Measurements from ENCODE around the gene SLC7A4.

The SLC7A4 gene

DNA sequence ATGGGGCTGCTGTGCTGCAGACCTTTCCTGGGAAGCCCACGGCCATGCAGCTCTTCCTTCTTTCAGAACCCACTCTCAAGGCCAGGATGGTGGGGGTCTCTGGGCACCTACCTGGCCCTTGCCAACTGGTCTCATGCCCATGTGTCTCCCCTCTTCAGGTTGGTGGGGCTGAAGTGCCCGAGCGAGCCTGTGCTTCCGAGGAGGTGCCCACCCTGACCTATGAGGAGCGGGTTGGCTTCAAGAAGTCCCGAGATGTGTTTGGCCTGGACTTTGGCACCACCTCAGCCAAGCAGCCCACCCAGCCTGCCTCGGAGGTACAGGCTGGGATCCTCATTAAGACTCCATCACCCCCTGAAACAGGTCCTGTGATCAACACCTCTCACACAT lies 40.3 kb downstream of the SLC7A4 start:
- H3K9me3 ChIP-seq (ENCODE audit: control insufficient read depth in 1 of 2, low read length in 2 of 2), result no peaks in the 10 kb centered on the region
- H3K27ac ChIP-seq (ENCODE audit: low read length), result no peak overlapping the region
- no peaks in the 10 kb centered on the region for H3K4me1 ChIP-seq (ENCODE audit: control insufficient read depth in 1 of 2, insufficient read depth in 2 of 2, low read length in 2 of 2)
- no peak overlapping the region for H3K4me3 ChIP-seq (ENCODE audit: low read depth in 1 of 2, low read length in 2 of 2)
- peaks cover 17 to 78% of the 10 kb centered on the region in 2 donors for H3K36me3 ChIP-seq (ENCODE audit: control insufficient read depth in 1 of 2, insufficient read depth in 2 of 2, low read length in 2 of 2)
- H3K27me3 ChIP-seq (ENCODE audit: low read depth, low read length), result no peaks in the 10 kb centered on the region

DNA sequence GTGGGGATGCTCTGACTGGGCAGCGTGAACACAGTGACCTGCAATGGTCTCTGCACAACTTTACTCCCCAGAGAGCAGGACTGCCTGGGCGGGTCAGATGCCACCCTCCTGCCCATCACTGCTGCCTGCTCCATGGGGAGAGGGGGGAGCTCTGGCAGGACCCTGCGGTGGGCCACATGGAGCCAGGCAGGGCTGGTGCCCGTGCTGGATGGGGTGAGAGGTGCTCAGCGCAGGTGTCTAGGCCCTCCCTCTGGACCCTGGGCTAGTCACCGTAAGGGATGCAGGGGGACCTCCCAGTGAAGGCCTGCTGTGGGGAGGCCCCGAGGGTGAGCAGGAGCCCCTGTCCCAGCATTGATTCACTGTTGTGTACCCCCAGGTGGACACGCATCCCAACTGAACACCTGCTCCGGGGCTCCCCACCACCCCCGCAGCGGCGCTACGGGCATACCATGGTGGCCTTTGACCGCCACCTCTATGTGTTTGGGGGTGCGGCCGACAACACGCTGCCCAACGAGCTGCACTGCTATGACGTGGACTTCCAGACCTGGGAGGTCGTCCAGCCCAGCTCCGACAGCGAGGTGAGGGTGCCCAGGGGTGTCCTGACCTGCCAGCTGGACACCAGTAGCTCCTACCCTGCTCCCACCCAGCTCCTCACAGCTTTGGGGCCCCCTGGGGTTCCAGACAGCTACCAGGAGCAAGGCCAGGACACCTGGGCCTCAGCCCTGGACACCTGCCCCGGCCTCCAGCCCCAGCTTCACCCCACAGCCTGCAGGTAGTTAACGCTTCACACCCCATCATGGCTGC lies 40.9 kb downstream of the SLC7A4 start:
- Histone ChIP-seq H3K36me3 (ENCODE audit: control insufficient read depth in 1 of 2, insufficient read depth in 2 of 2, low read length in 2 of 2) (peaks cover 17 to 77% of the 10 kb centered on the region in 2 donors), H3K27ac (ENCODE audit: low read length) (no peak overlapping the region), H3K4me3 (ENCODE audit: low read depth in 1 of 2, low read length in 2 of 2) (no peak overlapping the region), H3K27me3 (ENCODE audit: low read depth, low read length) (no peaks in the 10 kb centered on the region), H3K4me1 (ENCODE audit: control insufficient read depth in 1 of 2, insufficient read depth in 2 of 2, low read length in 2 of 2) (no peaks in the 10 kb centered on the region), H3K9me3 (ENCODE audit: control insufficient read depth in 1 of 2, low read length in 2 of 2) (no peaks in the 10 kb centered on the region)

DNA sequence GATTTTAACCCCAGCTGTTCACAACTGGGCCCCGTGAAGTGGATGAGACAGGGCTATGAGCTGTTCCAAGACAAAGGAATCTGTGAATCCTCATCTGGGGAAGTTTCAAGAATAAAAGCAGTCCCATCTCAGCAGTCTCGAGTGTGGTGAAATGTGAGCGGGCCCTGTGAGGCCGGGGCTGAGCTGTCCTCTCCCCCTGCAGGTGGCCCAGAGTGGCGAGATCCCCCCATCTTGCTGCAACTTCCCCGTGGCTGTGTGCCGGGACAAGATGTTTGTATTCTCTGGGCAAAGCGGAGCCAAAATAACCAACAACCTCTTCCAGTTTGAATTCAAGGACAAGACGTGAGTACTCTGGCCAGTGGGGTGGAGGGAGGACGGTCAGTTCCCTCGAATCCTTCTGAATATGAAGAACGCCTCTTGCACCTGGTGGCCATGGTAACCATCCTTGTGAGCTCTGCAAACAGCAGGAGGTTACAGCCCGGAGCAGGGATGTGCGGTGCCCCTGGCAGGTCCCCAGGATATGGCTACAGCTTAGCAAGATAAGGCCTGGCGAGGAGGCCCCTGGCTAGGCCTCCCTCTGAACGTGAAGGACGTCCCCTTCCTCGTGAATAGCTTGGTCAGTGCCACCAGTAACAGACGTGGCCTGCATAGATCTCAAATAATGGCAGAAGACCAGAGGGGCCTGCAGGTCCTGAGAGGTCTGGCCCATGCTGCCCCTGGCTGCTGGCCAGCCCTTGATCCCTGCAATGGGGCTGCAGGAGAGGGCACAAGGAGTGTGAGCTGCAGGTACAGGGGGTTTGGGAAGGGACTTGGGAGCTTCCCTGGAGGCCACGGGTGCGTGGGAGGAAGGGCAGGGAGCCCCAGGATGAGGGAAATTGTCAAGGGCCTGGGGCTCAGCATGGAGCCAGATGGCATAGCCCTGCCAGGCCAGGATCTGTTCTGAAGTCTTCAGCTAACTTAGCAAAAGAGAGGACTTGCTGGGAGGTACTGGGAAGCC lies 41.9 kb downstream of the SLC7A4 start:
- Histone ChIP-seq H3K36me3 (ENCODE audit: control insufficient read depth in 1 of 2, insufficient read depth in 2 of 2, low read length in 2 of 2) (peaks cover 13 to 75% of the 10 kb centered on the region in 2 donors), H3K27me3 (ENCODE audit: low read depth, low read length) (no peaks in the 10 kb centered on the region), H3K27ac (ENCODE audit: low read length) (no peak overlapping the region), H3K4me3 (ENCODE audit: low read depth in 1 of 2, low read length in 2 of 2) (no peak overlapping the region), H3K4me1 (ENCODE audit: control insufficient read depth in 1 of 2, insufficient read depth in 2 of 2, low read length in 2 of 2) (no peaks in the 10 kb centered on the region), H3K9me3 (ENCODE audit: control insufficient read depth in 1 of 2, low read length in 2 of 2) (no peaks in the 10 kb centered on the region)

DNA sequence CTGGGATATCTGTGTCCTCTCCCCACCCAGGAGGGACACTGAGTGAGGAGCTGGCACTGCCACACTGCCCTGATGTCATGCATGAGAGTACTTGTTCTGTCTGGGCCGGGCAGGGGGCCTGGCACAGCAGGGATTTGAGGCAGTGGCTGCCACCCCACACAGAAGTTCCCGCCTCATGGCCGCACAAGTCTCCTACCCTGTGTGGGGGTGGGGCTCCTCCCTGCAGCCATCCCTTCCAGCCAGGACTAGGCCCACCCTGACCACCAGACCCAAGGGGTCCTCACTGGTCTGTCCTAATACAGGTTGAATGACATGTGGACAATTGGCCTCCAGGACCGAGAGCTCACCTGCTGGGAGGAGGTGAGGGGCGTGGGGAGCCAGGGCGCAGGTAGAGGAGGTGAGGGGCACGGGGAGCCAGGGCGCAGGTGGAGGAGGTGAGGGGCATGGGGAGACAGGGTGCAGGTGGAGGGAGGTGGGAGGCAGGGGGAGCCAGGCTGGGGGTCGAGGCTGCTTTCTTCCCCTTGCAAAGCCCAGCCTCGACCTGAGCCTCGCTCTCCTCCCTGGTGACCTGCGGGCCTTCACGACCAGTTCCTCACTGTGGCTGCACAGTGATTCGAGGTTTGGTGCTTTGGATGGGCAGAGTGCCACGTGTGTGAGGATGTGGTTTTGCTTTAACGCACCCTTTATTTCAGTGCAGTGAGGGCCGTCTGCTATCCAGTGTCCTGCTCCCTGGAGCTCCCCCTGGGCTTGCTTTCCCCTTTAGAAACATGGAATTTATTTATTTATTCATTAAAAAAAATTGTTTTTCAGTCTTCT lies 42.8 kb downstream of the SLC7A4 start:
- Histone ChIP-seq H3K4me3 (ENCODE audit: low read depth in 1 of 2, low read length in 2 of 2) (no peak overlapping the region), H3K4me1 (ENCODE audit: control insufficient read depth in 1 of 2, insufficient read depth in 2 of 2, low read length in 2 of 2) (no peaks in the 10 kb centered on the region), H3K27ac (ENCODE audit: low read length) (no peak overlapping the region), H3K9me3 (ENCODE audit: control insufficient read depth in 1 of 2, low read length in 2 of 2) (no peaks in the 10 kb centered on the region), H3K36me3 (ENCODE audit: control insufficient read depth in 1 of 2, insufficient read depth in 2 of 2, low read length in 2 of 2) (peaks cover 13 to 69% of the 10 kb centered on the region in 2 donors), H3K27me3 (ENCODE audit: low read depth, low read length) (no peaks in the 10 kb centered on the region)

DNA sequence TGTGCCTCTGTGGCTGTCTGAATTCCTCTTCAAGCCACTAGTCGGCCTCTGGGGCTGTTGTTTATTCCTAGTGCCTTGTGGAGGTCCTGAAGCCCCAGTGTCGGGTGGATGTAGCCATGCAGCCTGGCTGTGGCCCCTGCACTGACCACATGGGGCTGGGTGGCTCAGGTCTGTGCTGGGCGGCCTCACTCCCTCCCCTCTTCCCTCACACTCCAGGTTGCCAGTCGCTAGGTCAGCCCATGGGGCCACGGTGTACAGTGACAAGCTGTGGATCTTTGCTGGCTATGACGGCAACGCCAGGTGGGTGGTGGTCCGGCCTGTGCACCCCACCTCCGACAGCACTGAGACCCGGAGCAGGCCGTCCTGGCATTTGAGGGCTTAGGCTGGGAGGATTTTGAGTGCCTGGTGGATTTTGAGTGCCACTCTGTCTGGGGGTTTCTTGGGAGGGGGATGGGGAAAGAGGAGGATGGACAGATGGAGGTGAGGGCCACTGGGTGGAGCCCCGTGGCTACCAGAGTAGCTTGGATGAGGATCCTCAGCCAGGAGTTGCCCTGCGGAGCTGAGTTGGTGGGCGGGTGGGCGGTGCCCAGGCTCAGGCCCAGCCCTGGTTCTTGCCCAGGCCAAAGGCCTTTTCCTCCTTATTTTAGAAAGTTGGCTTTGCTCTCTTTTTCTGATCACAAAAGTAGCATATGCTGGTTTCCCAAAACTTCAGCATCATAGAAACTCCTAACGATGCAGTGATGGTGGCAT lies 43.6 kb downstream of the SLC7A4 start:
- no peak overlapping the region for H3K4me3 ChIP-seq (ENCODE audit: low read depth in 1 of 2, low read length in 2 of 2)
- no peak overlapping the region for H3K27ac ChIP-seq (ENCODE audit: low read length)
- H3K27me3 ChIP-seq (ENCODE audit: low read depth, low read length), result no peaks in the 10 kb centered on the region
- H3K36me3 ChIP-seq (ENCODE audit: control insufficient read depth in 1 of 2, insufficient read depth in 2 of 2, low read length in 2 of 2), result peaks cover 18 to 61% of the 10 kb centered on the region in 2 donors
- no peaks in the 10 kb centered on the region for H3K9me3 ChIP-seq (ENCODE audit: control insufficient read depth in 1 of 2, low read length in 2 of 2)
- peaks cover 0 to 5% of the 10 kb centered on the region in 2 donors for H3K4me1 ChIP-seq (ENCODE audit: control insufficient read depth in 1 of 2, insufficient read depth in 2 of 2, low read length in 2 of 2)

DNA sequence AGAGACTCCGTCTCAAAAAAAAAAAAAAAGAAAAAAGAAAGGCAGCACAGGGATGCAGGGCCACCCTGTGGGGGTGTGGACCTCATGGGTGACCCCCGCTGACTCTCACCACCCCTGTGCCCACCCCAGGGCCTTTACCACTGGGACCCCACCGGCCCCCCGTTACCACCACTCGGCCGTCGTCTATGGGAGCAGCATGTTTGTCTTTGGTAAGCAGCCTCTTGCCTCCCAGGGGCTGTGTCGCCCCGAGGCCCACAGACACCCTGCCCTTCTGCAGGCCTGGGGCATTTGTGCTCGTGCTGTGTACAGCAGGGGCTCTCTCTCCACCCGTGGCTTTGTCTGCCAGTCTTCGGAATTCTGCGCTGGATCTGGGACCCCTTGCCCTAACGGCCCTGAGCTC lies 45.0 kb downstream of the SLC7A4 start:
- Histone ChIP-seq H3K4me1 (ENCODE audit: control insufficient read depth in 1 of 2, insufficient read depth in 2 of 2, low read length in 2 of 2) (peaks cover 8 to 14% of the 10 kb centered on the region in 2 donors), H3K27ac (ENCODE audit: low read length) (no peak overlapping the region), H3K36me3 (ENCODE audit: control insufficient read depth in 1 of 2, insufficient read depth in 2 of 2, low read length in 2 of 2) (peaks cover 16 to 50% of the 10 kb centered on the region in 2 donors), H3K9me3 (ENCODE audit: control insufficient read depth in 1 of 2, low read length in 2 of 2) (no peaks in the 10 kb centered on the region), H3K4me3 (ENCODE audit: low read depth in 1 of 2, low read length in 2 of 2) (no peak overlapping the region), H3K27me3 (ENCODE audit: low read depth, low read length) (no peaks in the 10 kb centered on the region)

DNA sequence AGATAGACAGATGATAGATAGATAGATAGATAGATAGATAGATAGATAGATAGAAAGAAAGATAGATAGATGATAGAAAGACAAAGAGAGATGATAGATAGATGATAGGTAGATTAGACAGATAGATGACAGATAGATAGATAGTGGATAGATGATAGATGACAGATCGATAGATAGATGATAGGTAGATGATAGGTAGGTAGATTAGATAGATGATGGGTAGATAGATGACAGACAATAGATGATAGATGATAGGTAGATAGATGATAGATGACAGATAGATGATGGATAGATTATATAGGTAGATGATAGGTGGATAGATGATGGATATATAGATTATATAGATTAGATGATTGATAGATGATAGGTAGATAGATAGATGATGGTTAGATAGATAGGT lies 46.0 kb downstream of the SLC7A4 start:
- H3K4me1 ChIP-seq (ENCODE audit: control insufficient read depth in 1 of 2, insufficient read depth in 2 of 2, low read length in 2 of 2), result peaks cover 8 to 17% of the 10 kb centered on the region in 2 donors
- no peaks in the 10 kb centered on the region for H3K9me3 ChIP-seq (ENCODE audit: control insufficient read depth in 1 of 2, low read length in 2 of 2)
- H3K36me3 ChIP-seq (ENCODE audit: control insufficient read depth in 1 of 2, insufficient read depth in 2 of 2, low read length in 2 of 2), result peaks cover 10 to 40% of the 10 kb centered on the region in 2 donors
- H3K4me3 ChIP-seq (ENCODE audit: low read depth in 1 of 2, low read length in 2 of 2), result no peak overlapping the region
- H3K27me3 ChIP-seq (ENCODE audit: low read depth, low read length), result no peaks in the 10 kb centered on the region
- H3K27ac ChIP-seq (ENCODE audit: low read length), result no peak overlapping the region

DNA sequence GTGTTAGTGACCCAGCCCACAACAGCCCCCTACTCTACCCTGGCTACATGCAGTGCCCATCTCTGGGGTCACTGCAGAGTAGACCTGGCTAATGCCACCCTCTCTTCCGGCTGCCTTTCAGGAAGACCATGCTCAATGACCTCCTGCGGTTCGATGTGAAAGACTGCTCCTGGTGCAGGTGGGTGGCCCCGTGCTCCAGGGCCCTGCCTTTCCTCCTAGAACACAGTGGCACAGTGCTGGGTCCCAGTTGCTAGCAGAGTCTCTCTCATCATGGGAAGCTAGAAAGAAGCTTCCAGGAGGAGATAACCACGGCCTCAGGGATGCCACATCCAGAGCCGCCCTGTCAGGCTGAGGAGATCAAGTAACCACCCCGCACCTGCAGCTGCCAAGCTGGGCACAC lies 46.6 kb downstream of the SLC7A4 start:
- Histone ChIP-seq H3K36me3 (ENCODE audit: control insufficient read depth in 1 of 2, insufficient read depth in 2 of 2, low read length in 2 of 2) (peaks cover 10 to 34% of the 10 kb centered on the region in 2 donors), H3K27me3 (ENCODE audit: low read depth, low read length) (no peaks in the 10 kb centered on the region), H3K27ac (ENCODE audit: low read length) (no peak overlapping the region), H3K4me1 (ENCODE audit: control insufficient read depth in 1 of 2, insufficient read depth in 2 of 2, low read length in 2 of 2) (peaks cover 8 to 23% of the 10 kb centered on the region in 2 donors), H3K4me3 (ENCODE audit: low read depth in 1 of 2, low read length in 2 of 2) (no peak overlapping the region), H3K9me3 (ENCODE audit: control insufficient read depth in 1 of 2, low read length in 2 of 2) (no peaks in the 10 kb centered on the region)

DNA sequence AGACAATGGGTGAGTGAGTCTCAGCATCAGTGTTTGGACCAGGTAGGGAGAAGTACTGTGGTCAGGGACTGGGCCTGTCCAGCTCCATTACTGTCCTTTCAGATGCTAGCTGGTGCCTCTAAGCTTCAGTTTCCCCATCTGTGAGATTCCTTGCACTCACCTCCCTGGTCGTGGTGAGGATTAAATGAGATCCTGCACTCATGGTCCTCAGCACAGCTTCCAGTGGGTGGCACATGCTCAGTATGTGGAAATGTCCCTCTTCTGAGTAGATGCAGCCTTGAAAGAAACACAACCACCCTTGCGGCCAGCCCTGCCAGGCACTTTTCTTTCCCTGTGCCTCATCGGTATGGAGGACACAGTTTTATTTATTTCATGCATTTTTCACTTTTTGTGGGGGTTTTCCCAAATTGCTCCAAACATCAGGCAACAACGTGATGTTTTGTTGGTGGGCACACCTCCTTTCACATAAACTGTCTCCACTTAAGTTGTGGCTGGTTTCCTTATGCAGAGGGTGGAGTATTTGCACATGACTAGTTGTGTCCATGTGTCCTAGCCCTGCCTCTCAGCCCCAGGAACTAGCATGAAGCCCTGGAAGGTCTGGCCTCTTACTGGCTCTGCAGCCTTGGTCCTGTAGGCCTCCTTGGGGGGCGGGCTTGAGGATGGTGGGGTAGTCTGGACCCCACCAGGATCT lies 49.1 kb downstream of the SLC7A4 start:
- H3K27ac ChIP-seq (ENCODE audit: low read length), result peak overlapping the region; percentile 80
- H3K9me3 ChIP-seq (ENCODE audit: control insufficient read depth in 1 of 2, low read length in 2 of 2), result no peaks in the 10 kb centered on the region
- H3K4me3 ChIP-seq (ENCODE audit: low read depth in 1 of 2, low read length in 2 of 2), result peak overlapping the region; percentile 71 to 87
- peaks cover 8 to 30% of the 10 kb centered on the region in 2 donors for H3K4me1 ChIP-seq (ENCODE audit: control insufficient read depth in 1 of 2, insufficient read depth in 2 of 2, low read length in 2 of 2)
- peaks cover 5 to 26% of the 10 kb centered on the region in 2 donors for H3K36me3 ChIP-seq (ENCODE audit: control insufficient read depth in 1 of 2, insufficient read depth in 2 of 2, low read length in 2 of 2)
- H3K27me3 ChIP-seq (ENCODE audit: low read depth, low read length), result no peaks in the 10 kb centered on the region

DNA sequence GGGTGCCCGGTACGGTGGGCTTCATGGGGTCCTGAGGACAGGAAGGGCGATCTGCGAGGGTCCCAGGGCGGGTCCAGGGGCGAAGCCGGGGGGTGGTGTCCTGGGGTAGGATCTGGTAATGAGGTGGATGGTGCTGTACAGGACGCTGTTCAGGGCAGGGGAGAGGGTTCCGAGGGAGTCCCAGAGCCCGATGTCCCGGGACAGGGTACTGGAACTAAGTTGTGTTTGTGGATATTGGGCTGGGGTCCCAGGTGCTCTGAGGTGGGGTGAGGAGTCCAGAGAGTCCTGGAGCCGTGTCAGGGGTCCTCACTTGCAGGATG lies 49.8 kb downstream of the SLC7A4 start:
- Histone ChIP-seq H3K9me3 (ENCODE audit: control insufficient read depth in 1 of 2, low read length in 2 of 2) (no peaks in the 10 kb centered on the region), H3K27ac (ENCODE audit: low read length) (peak overlapping the region; percentile 80), H3K4me3 (ENCODE audit: low read depth in 1 of 2, low read length in 2 of 2) (peak overlapping the region; percentile 71 to 87), H3K36me3 (ENCODE audit: control insufficient read depth in 1 of 2, insufficient read depth in 2 of 2, low read length in 2 of 2) (peaks cover 5 to 20% of the 10 kb centered on the region in 2 donors), H3K27me3 (ENCODE audit: low read depth, low read length) (no peaks in the 10 kb centered on the region), H3K4me1 (ENCODE audit: control insufficient read depth in 1 of 2, insufficient read depth in 2 of 2, low read length in 2 of 2) (peaks cover 8 to 30% of the 10 kb centered on the region in 2 donors)
